Endodermal cell (in vitro differentiated cells): ENCODE results near the gene PCDHGA1. TPM values are rescaled to one million over a fixed set of nuclear protein-coding genes. Genes with fewer than 3 reads are reported as not detected.
"Not testable (repeated sequence)": the region's sequence is repeated elsewhere in the genome, so short reads cannot be mapped to it uniquely, and the experiment has no call there.

Experiments used
- DNase-seq: peaks from one replicate; pipeline ENCODE4 v3.0.0-alpha.2; 2017
- H3K27ac ChIP-seq: 2 replicates; pipeline ENCODE4 v1.5.1; 2013; ENCODE audit warnings: mild to moderate bottlenecking, low read depth, low read length, moderate library complexity
- H3K27me3 ChIP-seq: 2 replicates; pipeline ENCODE4 v1.6.1; 2013; ENCODE audit warnings: mild to moderate bottlenecking, low read length, moderate library complexity; ENCODE audit not compliant: insufficient read depth, control insufficient read depth, poor library complexity, severe bottlenecking
- H3K36me3 ChIP-seq: 2 replicates; pipeline ENCODE4 v1.7.0; 2013; ENCODE audit warnings: mild to moderate bottlenecking, low read length, moderate library complexity; ENCODE audit not compliant: control insufficient read depth, insufficient read depth
- H3K4me1 ChIP-seq: one replicate; pipeline ENCODE4 v1.7.0; 2013; ENCODE audit warnings: low read length; ENCODE audit not compliant: control insufficient read depth, insufficient read depth
- H3K4me3 ChIP-seq: 2 replicates; pipeline ENCODE4 v1.5.1; 2013; ENCODE audit warnings: mild to moderate bottlenecking, low read length, moderate library complexity
- H3K9ac ChIP-seq: 2 replicates; pipeline ENCODE4 v1.6.1; 2013; ENCODE audit warnings: mild to moderate bottlenecking, low read length, moderate library complexity; ENCODE audit not compliant: poor library complexity, severe bottlenecking; ENCODE audit errors: extremely low read depth
- H3K9me3 ChIP-seq: 2 replicates; pipeline ENCODE4 v1.6.1; 2013; ENCODE audit warnings: mild to moderate bottlenecking, low read length, moderate library complexity; ENCODE audit not compliant: control insufficient read depth
- H3K27ac Mint-ChIP-seq: 2 replicates; pipeline ENCODE4 v1.8.0; 2020; ENCODE audit warnings: mixed read lengths
- H3K27me3 Mint-ChIP-seq: 2 replicates; pipeline ENCODE4 v1.8.0; 2021; ENCODE audit warnings: mild to moderate bottlenecking, mixed read lengths; ENCODE audit not compliant: insufficient read depth
- H3K36me3 Mint-ChIP-seq: 2 replicates; pipeline ENCODE4 v1.8.0; 2020; ENCODE audit warnings: low read depth, mixed read lengths
- H3K4me1 Mint-ChIP-seq: 2 replicates; pipeline ENCODE4 v1.8.0; 2020; ENCODE audit warnings: mixed read lengths
- H3K4me3 Mint-ChIP-seq: 2 replicates; pipeline ENCODE4 v1.8.0; 2020; ENCODE audit warnings: mild to moderate bottlenecking, moderate library complexity, mixed read lengths
- H3K9me3 Mint-ChIP-seq: 2 replicates; pipeline ENCODE4 v1.8.0; 2020; ENCODE audit warnings: mild to moderate bottlenecking, mixed read lengths
- WGBS, 2 experiments: methylation state at CpG; one replicate each; pipeline versions ENCODE4 v1.1.5 to v1.1.7; 2013; ENCODE audit warnings: missing lambda C conversion rate in 2 of 2, mixed read lengths in 1 of 2; ENCODE audit not compliant: insufficient coverage in 1 of 2, insufficient read length in 1 of 2; 5-methylcytosine and 5-hydroxymethylcytosine counted together
- total RNA-seq, 2 donors: library from RNA; stranded (reverse); fragmentation: NEBNext Ultra II Directional in 1 of 2; extraction: Animal tissue kit (Norgen Biotek cat#: 25700) in 1 of 2; gene quantifications; 2 replicates in 1 of 2; 3 replicates in 1 of 2; pipeline ENCODE4 v1.2.1, GENCODE V29; 2021
- TF ChIP-seq, protein P1 (sequence below): fragments of 200-600 bp; sonication (generic); conservative IDR thresholded peaks from 2 replicates; pipeline ENCODE4 v1.5.0; 2021; ENCODE audit warnings: antibody characterized with exemption, mild to moderate bottlenecking

The PCDHGA1 gene
- total RNA-seq, 2 donors from 2014 or later, result 0.38 to 2.2 TPM

- Mint-ChIP-seq H3K27ac (peak overlapping the region; percentile 92), H3K27me3 (peaks cover 27% of the 10 kb centered on the region), H3K36me3 (peaks cover 32% of the 10 kb centered on the region), H3K4me3 (peak overlapping the region; percentile 80), H3K4me1 (peaks cover 3% of the 10 kb centered on the region), H3K9me3 (peaks cover 33% of the 10 kb centered on the region)
- Histone ChIP-seq H3K27ac (no peak overlapping the region), H3K9me3 (peaks cover 33% of the 10 kb centered on the region), H3K4me3 (peak overlapping the region; percentile 75), H3K4me1 (no peaks in the 10 kb centered on the region), H3K9ac (peak overlapping the region; percentile 50), H3K27me3 (no peaks in the 10 kb centered on the region), H3K36me3 (no peaks in the 10 kb centered on the region)
- WGBS, 2 experiments, result 66 to 71% methylated on average over 21 to 24 of the region's 25 CpGs
- TF ChIP-seq, protein P1, sequence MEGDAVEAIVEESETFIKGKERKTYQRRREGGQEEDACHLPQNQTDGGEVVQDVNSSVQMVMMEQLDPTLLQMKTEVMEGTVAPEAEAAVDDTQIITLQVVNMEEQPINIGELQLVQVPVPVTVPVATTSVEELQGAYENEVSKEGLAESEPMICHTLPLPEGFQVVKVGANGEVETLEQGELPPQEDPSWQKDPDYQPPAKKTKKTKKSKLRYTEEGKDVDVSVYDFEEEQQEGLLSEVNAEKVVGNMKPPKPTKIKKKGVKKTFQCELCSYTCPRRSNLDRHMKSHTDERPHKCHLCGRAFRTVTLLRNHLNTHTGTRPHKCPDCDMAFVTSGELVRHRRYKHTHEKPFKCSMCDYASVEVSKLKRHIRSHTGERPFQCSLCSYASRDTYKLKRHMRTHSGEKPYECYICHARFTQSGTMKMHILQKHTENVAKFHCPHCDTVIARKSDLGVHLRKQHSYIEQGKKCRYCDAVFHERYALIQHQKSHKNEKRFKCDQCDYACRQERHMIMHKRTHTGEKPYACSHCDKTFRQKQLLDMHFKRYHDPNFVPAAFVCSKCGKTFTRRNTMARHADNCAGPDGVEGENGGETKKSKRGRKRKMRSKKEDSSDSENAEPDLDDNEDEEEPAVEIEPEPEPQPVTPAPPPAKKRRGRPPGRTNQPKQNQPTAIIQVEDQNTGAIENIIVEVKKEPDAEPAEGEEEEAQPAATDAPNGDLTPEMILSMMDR, result no peak
- DNase-seq, result no peak
These were observed 83.3 kb downstream of the PCDHGA1 start for GRCh38 chr5:141413540-141414069.

DNA sequence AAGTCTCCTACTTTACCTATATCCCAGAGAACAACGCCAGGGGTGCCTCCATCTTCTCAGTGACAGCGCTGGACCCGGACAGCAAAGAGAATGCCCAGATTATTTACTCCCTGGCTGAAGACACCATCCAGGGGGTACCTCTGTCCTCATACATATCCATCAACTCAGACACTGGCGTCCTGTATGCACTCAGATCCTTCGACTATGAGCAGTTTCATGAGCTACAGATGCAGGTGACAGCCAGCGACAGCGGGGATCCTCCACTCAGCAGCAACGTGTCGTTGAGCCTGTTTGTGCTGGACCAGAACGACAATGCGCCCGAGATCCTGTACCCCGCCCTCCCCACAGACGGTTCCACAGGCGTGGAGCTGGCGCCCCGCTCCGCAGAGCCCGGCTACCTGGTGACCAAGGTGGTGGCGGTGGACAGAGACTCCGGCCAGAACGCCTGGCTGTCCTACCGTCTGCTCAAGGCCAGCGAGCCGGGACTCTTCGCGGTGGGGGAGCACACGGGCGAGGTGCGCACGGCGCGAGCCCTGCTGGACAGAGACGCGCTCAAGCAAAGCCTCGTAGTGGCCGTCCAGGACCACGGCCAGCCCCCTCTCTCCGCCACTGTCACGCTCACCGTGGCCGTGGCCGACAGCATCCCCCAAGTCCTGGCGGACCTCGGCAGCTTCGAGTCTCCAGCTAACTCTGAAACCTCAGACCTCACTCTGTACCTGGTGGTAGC is 84.4 kb downstream of the PCDHGA1 start:
- peaks cover 31% of the 10 kb centered on the region for H3K9me3 ChIP-seq
- peaks cover 26% of the 10 kb centered on the region for H3K27me3 Mint-ChIP-seq
- WGBS, 2 experiments, result 94 to 100% methylated on average over 15 to 46 of the region's 46 CpGs
- not testable (repeated sequence) for H3K36me3 ChIP-seq, H3K27ac ChIP-seq, H3K4me3 ChIP-seq, DNase-seq, H3K4me1 ChIP-seq, H3K27ac Mint-ChIP-seq, H3K4me1 Mint-ChIP-seq, H3K9ac ChIP-seq, H3K4me3 Mint-ChIP-seq, H3K27me3 ChIP-seq
- H3K36me3 Mint-ChIP-seq, result peaks cover 30% of the 10 kb centered on the region
- H3K9me3 Mint-ChIP-seq, result peaks cover 35% of the 10 kb centered on the region

DNA sequence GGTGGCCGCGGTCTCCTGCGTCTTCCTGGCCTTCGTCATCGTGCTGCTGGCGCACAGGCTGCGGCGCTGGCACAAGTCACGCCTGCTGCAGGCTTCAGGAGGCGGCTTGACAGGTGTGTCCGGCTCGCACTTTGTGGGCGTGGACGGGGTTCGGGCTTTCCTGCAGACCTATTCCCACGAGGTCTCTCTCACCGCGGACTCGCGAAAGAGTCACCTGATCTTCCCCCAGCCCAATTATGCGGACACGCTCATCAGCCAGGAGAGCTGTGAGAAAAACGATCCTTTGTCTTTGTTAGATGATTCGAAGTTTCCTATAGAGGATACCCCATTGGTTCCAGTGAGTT is 84.9 kb downstream of the PCDHGA1 start:
- H3K27me3 ChIP-seq, H3K4me3 Mint-ChIP-seq, H3K4me1 Mint-ChIP-seq, H3K36me3 ChIP-seq, H3K27ac Mint-ChIP-seq, H3K4me1 ChIP-seq, H3K4me3 ChIP-seq, H3K9ac ChIP-seq, H3K27ac ChIP-seq, DNase-seq: not testable (repeated sequence)
- H3K9me3 ChIP-seq, result peaks cover 32% of the 10 kb centered on the region
- 94 to 95% methylated on average over 18 to 24 of the region's 24 CpGs for WGBS, 2 experiments
- peaks cover 32% of the 10 kb centered on the region for H3K36me3 Mint-ChIP-seq
- peaks cover 37% of the 10 kb centered on the region for H3K9me3 Mint-ChIP-seq
- peaks cover 27% of the 10 kb centered on the region for H3K27me3 Mint-ChIP-seq

DNA sequence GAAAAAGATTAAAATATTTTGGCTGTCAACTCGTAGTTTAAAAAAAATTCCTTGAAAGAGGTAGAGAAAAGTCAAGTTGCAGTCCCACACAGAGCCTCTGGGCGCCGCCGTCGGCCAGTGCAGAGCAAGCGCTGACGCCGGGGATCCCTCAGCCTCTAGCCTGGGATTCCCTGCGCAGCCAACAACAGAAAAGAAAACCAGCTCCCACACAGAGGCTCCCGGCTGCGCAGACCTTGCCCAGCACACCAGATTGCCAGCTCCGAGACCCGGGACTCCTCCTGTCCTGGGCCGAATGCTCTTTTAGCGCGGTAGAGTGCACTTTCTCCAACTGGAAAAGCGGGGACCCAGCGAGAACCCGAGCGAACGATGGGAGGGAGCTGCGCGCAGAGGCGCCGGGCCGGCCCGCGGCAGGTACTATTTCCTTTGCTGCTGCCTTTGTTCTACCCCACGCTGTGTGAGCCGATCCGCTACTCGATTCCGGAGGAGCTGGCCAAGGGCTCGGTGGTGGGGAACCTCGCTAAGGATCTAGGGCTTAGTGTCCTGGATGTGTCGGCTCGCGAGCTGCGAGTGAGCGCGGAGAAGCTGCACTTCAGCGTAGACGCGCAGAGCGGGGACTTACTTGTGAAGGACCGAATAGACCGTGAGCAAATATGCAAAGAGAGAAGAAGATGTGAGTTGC is 87.3 kb downstream of the PCDHGA1 start, which contains the start of gene PCDHGB7:
TSS of gene PCDHGB7 (plus strand) at position 184 of the 679 bp plus-strand sequence. CDS start at position 367, 183 bp downstream.
- WGBS, 2 experiments, result 46 to 82% methylated on average over 22 to 46 of the region's 47 CpGs
- not testable (repeated sequence) for H3K4me1 ChIP-seq, H3K27me3 ChIP-seq, H3K4me1 Mint-ChIP-seq, H3K27ac ChIP-seq, H3K36me3 ChIP-seq
- Mint-ChIP-seq H3K36me3 (peaks cover 44% of the 10 kb centered on the region), H3K4me3 (peak within 1 kb of the TSS; percentile 70), H3K27ac (peak within 1 kb of the TSS; percentile 71), H3K27me3 (peaks cover 43% of the 10 kb centered on the region), H3K9me3 (peaks cover 55% of the 10 kb centered on the region)
- TF ChIP-seq, protein P1, result peak; percentile 90
- peak; percentile 95 for DNase-seq
- Histone ChIP-seq H3K9ac (peak within 1 kb of the TSS; percentile 13), H3K4me3 (peak within 1 kb of the TSS; percentile 71), H3K9me3 (peaks cover 54% of the 10 kb centered on the region)
